ENCODE results near the gene SRCIN1.

Gene SRCIN1

GRCh38 chr17:38561416-38562214 lies 44.1 kb downstream of the SRCIN1 start:
- no peak for DNase-seq (ENCODE audit: low read depth in 2 of 2)

GRCh38 chr17:38560503-38561318 lies 45.0 kb downstream of the SRCIN1 start:
- no peak for DNase-seq (ENCODE audit: low read depth in 2 of 2)

- DNase-seq (ENCODE audit: low read depth in 2 of 2): no peak
These were observed 45.9 kb downstream of the SRCIN1 start for GRCh38 chr17:38559880-38560230.

- no peak for DNase-seq (ENCODE audit: low read depth in 2 of 2)
These were observed 46.5 kb downstream of the SRCIN1 start for GRCh38 chr17:38559051-38559879.

GRCh38 chr17:38558728-38559050 lies 47.1 kb downstream of the SRCIN1 start:
- no peak for DNase-seq (ENCODE audit: low read depth in 2 of 2)

- peak; percentile 68 for DNase-seq (ENCODE audit: low read depth in 2 of 2)
These were observed 47.7 kb downstream of the SRCIN1 start for GRCh38 chr17:38557836-38558727.

- no peak for DNase-seq (ENCODE audit: low read depth in 2 of 2)
These were observed 48.4 kb downstream of the SRCIN1 start for GRCh38 chr17:38557396-38557795.

- no peak for DNase-seq (ENCODE audit: low read depth in 2 of 2)
These were observed 49.5 kb downstream of the SRCIN1 start for GRCh38 chr17:38556239-38556638.

GRCh38 chr17:38554430-38555350 lies 51.1 kb downstream of the SRCIN1 start:
- no peak for DNase-seq (ENCODE audit: low read depth in 2 of 2)

- DNase-seq (ENCODE audit: low read depth in 2 of 2): no peak
These were observed 53.4 kb downstream of the SRCIN1 start for GRCh38 chr17:38552343-38552742.

- no peak for DNase-seq (ENCODE audit: low read depth in 2 of 2)
These were observed 54.6 kb downstream of the SRCIN1 start for GRCh38 chr17:38551121-38551520.

GRCh38 chr17:38550661-38551060 lies 55.1 kb downstream of the SRCIN1 start:
- no peak for DNase-seq (ENCODE audit: low read depth in 2 of 2)

GRCh38 chr17:38549285-38549684 lies 56.5 kb downstream of the SRCIN1 start:
- DNase-seq (ENCODE audit: low read depth in 2 of 2): no peak

- DNase-seq (ENCODE audit: low read depth in 2 of 2): no peak
These were observed 58.3 kb downstream of the SRCIN1 start for GRCh38 chr17:38547444-38547843.

- no peak for DNase-seq (ENCODE audit: low read depth in 2 of 2)
These were observed 59.4 kb downstream of the SRCIN1 start for GRCh38 chr17:38546396-38546795.

GRCh38 chr17:38545531-38546225 lies 60.1 kb downstream of the SRCIN1 start:
- no peak for DNase-seq (ENCODE audit: low read depth in 2 of 2)

- no peak for DNase-seq (ENCODE audit: low read depth in 2 of 2)
These were observed 60.9 kb downstream of the SRCIN1 start for GRCh38 chr17:38544839-38545209.

- DNase-seq (ENCODE audit: low read depth in 2 of 2): no peak
These were observed 61.4 kb downstream of the SRCIN1 start for GRCh38 chr17:38544175-38544838.
